SK-N-SH treated with all-trans-retinoic acid at 6 μM for 48 hours (cell line): ENCODE data around the gene ALOX15B.

Source experiments
- CREB5 ChIP-seq: fragments of 250-450 bp; sonication (Bioruptor Pico); IDR thresholded peaks from 2 replicates; pipeline ENCODE4 v1.5.1; 2020; ENCODE audit warnings: low read depth, mild to moderate bottlenecking, moderate library complexity
- ISL1 ChIP-seq: fragments of 250-450 bp; sonication (Bioruptor Pico); IDR thresholded peaks from 2 replicates; pipeline ENCODE4 v2.1.2; 2022; ENCODE audit warnings: mild to moderate bottlenecking, moderate library complexity
- OSR1 ChIP-seq: fragments of 250-450 bp; sonication (Bioruptor Pico); IDR thresholded peaks from 2 replicates; pipeline ENCODE4 v1.8.0; 2022; ENCODE audit warnings: moderate library complexity, mild to moderate bottlenecking, inconsistent platforms
- PATZ1 ChIP-seq: fragments of 250-450 bp; sonication (Bioruptor Pico); IDR thresholded peaks from 2 replicates; pipeline ENCODE4 v1.8.0; 2020; ENCODE audit warnings: mild to moderate bottlenecking, moderate library complexity, borderline replicate concordance
- ZC3H10 ChIP-seq: fragments of 250-450 bp; sonication (Bioruptor Pico); IDR thresholded peaks from 2 replicates; pipeline ENCODE4 v1.5.1; 2021; ENCODE audit warnings: mild to moderate bottlenecking, moderate library complexity
- ZNF565 ChIP-seq: fragments of 450-650 bp; formaldehyde crosslinking; conservative IDR thresholded peaks from 2 replicates; pipeline ENCODE4 v1.5.0; 2020; ENCODE audit warnings: low read depth, mild to moderate bottlenecking, moderate library complexity

- TF ChIP-seq OSR1 (CRISPR knock-in tag) = no peak
- no peak for TF ChIP-seq ZNF565
- no peak for TF ChIP-seq CREB5 (CRISPR knock-in tag)
- no peak for TF ChIP-seq ZC3H10 (CRISPR knock-in tag)
- TF ChIP-seq PATZ1 (CRISPR knock-in tag) = no peak
- no peak for TF ChIP-seq ISL1
Measured at GRCh38 chr17:8047769-8048110, 8.9 kb downstream of the ALOX15B start.
